GM12864 (cell line): ENCODE data around the gene RASSF3.
"Not testable (repeated sequence)": the region's sequence is repeated elsewhere in the genome, so short reads cannot be mapped to it uniquely, and the experiment has no call there.

Experiments used
- DNase-seq: peaks from one replicate; pipeline ENCODE4 v3.0.0-alpha.2; 2011; ENCODE audit warnings: low read depth
- H3K4me3 ChIP-seq: 2 replicates; pipeline ENCODE4 v1.5.1; 2011; ENCODE audit warnings: mild to moderate bottlenecking, low read depth, low read length, control low read depth
- CTCF ChIP-seq: IDR thresholded peaks from 2 replicates; pipeline ENCODE4 v1.5.1; 2011; ENCODE audit warnings: low read depth, mild to moderate bottlenecking, moderate library complexity, low read length, control low read depth, inconsistent platforms; ENCODE audit errors: missing control alignments

RASSF3 gene

GRCh38 chr12:64610660-64611340, 505 bp downstream of the RASSF3 start:
- DNase-seq: no peak
- H3K4me3 ChIP-seq: peak overlapping the region; percentile 80
- no peak for TF ChIP-seq CTCF

- H3K4me3 ChIP-seq: peak overlapping the region; percentile 80
- no peak for TF ChIP-seq CTCF
- no peak for DNase-seq
Observed at GRCh38 chr12:64611341-64612284, 1.3 kb downstream of the RASSF3 start.

GRCh38 chr12:64612843-64613242, 2.5 kb downstream of the RASSF3 start:
- no peak for DNase-seq
- H3K4me3 ChIP-seq: peak overlapping the region; percentile 80
- no peak for TF ChIP-seq CTCF

GRCh38 chr12:64613775-64614398, 3.6 kb downstream of the RASSF3 start:
- peak overlapping the region; percentile 33; the same call in 1 of the 2 replicates for H3K4me3 ChIP-seq
- DNase-seq: not testable (repeated sequence)

GRCh38 chr12:64616201-64616600, 5.9 kb downstream of the RASSF3 start:
- DNase-seq: no peak
- no peak overlapping the region for H3K4me3 ChIP-seq
- no peak for TF ChIP-seq CTCF

GRCh38 chr12:64618953-64619590, 8.8 kb downstream of the RASSF3 start:
- DNase-seq: no peak
- H3K4me3 ChIP-seq: peak overlapping the region; percentile 9; the same call in 1 of the 2 replicates

More at GRCh38 chr12:64618953-64619590, 8.8 kb downstream of the RASSF3 start:
- TF ChIP-seq CTCF: no peak
